Stimulated activated CD8-positive, alpha-beta memory T cell treated with anti-CD3 and anti-CD28 coated beads, Interleukin-2, amount 100 ng/mL, for 1 hour (primary cell): ENCODE measurements around the gene SMIM31.

ENCODE experiments used
- DNase-seq, 2 donors: peaks; one replicate each; pipeline ENCODE4 v3.0.0-alpha.2; 2020; ENCODE audit warnings: low read depth in 2 of 2

Gene SMIM31

DNA sequence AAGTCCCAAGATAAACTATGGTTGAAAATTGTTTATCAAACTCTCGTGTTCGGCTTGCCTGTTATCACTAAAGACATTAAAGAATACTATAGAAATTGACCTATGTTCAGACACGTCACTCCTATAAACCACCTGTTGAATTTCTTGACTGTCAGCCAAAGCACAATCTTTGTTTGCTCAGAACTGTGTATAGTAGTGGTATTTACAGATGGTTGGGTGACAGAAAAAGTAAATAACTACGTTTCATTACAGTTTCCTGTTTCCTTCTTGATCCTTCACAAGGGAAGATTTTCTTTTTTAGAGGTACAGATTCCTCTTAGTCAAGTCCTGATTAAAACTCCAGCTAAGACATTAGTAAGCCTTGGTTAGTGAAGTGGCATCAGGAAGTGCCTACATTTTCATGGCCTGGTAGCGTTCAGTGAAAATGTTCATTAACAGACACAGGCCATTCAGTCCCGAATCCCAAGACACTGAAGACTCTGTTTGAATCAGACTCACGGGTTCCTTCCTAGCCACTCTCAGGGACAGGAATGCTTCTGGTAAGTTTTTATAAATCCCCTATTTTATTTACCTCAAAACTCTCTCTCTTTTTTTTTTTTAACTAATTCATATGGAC is at the start of gene SMIM31:
TSS of gene SMIM31 (plus strand) at position 259 of the 616 bp plus-strand sequence. CDS start 16,313 bp downstream, outside the sequence.
- no peak for DNase-seq

DNA sequence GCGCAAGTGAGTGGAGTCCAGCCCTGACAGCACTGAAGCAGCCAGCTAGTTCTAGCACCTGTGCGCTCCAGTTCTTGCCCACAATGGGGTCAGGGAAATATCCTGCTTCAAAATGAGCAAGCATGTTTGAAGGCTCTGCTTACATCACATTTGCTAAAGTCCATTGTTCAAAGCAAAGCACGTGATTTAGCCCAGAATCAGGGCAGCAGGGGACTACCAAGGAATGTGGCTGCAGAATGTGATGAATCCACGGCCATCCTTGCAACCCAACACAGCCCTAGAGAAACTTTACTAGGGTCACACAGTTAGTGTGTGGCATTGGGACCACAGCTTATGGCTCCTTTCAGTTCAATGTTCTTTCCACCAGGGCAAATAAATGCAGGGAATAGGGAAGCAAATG is 47.3 kb upstream of the SMIM31 start:
- no peak for DNase-seq

- no peak for DNase-seq
These were observed 37.0 kb upstream of the SMIM31 start for GRCh38 chr4:164716901-164717300.

DNA sequence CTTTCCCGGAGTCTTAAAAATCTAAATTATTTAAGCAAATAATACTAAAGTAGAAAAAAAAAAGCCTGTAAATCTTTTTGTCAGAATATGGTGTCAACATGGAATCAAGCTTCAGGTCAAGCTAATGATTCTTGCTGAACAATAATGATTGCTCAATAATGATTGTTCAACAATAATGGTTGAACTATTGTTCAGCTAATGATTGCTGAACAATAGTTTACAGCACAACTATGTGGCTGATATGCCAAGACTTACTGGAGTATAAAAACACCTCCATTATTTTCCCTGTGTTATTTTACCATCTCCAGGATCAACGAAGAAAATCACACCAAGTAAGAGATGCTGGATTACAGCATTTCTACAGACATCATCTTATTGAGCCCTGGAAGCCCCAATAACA is 35.1 kb upstream of the SMIM31 start:
- no peak for DNase-seq

DNA sequence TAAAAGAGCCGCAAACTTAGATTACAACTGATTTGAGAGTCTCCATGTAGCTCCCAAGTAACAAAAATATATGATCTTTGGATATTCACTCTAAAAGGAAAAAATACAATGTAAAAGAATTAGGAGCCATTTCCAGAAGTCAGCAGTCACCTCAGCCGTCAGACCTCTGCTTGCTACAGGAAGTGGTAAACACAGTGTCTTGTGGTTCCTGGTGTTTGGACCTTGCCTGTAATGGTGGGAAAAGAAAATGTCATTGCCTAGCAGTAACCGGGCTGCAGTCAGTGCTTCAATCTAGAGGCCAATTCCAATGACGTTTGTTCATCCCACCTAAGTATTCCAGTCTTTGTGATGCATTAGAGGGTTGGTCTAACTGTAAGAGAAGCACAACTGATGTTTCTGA is 28.9 kb upstream of the SMIM31 start:
- DNase-seq = no peak

GRCh38 chr4:164730705-164731393 is 23.1 kb upstream of the SMIM31 start:
- no peak for DNase-seq

DNA sequence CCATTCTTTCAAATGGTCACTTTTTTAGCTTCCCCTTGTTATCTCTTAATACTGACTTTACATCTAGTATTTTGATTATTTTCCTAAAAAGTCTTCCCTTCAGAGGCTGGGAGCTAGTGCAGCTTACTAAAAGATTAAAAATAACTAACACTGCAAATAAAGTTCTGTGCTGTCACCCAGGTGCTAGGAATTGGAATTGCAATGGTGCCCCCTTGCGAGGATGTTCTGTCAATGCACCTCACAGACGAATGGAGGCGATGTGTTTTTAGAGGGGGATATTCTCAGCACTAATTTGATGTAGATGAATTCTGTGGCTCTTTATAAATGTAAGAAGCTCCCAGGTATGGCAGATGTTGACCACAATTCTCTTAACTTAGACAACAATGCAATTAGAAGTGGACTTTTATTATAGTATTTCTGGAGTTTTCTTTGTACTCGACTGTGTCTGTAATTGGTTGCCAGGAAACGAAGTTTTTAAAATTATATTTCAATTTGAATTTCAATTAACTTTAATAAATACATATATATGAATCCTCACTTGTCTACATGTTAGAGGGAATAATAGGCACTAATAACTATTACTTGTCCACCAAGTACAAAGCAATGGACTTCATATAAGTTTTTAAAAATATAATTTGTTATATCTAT is 22.0 kb upstream of the SMIM31 start:
- DNase-seq = peak; percentile 8 to 17

DNA sequence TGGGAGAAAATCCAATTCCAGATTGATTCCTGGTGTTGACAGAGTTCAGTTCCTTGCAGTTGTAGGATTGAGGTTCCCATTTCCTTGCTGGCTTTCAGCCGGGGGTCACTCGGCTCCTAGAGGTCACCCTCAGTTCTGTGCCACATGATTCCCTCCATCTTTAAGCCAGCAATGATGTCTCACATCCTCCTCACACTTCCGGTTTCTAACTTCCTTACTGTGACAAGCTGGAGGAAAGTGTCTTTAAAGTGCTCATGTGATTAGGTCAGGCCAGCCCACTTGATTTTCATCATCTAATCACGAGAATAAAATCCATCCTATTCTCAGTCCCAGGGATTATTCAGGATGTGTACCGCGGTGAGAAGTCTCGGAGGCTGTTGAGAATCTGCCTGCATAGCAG is 19.4 kb upstream of the SMIM31 start:
- no peak for DNase-seq

DNA sequence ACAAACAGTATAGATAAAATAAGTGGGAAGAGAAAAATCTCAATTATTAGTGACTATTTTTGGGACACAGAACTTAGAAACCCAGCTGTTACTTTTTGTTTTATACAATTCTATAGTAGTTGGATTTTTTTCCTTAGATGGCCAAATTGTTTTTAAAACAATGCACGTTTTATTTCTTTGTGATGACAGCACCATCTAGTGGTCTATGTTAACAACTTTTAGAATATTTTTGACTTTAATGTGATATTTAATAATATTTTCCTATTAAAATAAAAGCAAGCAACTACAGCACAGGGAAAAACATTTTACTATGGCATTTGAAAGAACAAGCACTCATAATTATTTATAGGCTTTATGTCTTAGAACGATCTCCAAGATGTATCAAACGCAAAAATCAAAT is 5.6 kb upstream of the SMIM31 start:
- DNase-seq = no peak

DNA sequence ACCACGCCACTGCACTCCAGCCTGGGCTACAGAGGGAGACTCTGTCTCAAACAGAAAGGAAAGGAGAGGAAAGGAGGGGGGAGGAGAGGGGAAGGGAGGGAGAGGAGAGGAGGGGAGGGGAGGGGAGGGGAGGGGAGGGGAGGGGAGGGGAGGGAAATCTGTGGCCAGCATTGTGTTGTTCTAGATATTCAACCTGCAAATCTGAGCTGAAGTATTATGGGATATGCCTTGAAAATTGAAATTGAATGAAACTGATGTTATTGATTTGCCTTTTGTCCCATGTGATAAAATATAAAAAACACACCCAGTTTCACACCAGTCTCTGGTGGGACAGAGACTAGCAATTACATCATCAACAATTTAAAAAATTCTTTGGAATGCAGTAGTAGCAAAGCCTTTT is 1.5 kb downstream of the SMIM31 start:
- no peak for DNase-seq

GRCh38 chr4:164756686-164757085 is 2.8 kb downstream of the SMIM31 start:
- no peak for DNase-seq

GRCh38 chr4:164761241-164761640 is 7.3 kb downstream of the SMIM31 start:
- DNase-seq = no peak

- DNase-seq = no peak
These were observed 7.9 kb downstream of the SMIM31 start for GRCh38 chr4:164761746-164762275.

DNA sequence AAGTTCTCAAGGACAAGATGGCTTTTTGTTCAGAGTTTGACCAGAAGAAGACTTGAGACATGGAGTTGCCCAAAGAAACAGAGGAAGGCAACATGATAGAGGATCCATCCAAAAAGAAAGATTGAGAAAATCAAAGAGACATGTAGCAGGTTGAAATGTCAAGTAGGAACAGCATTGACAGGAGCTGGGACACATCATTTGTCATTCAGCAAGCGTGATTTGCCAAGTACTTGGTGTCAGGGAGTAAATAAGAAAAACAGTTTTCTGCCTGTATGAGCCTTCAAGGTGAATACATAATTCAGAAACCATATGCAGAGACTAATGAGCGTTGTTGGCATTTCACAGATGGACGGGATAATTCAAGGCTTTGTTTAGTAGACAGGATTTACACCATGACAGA is 11.2 kb downstream of the SMIM31 start:
- DNase-seq = no peak

DNA sequence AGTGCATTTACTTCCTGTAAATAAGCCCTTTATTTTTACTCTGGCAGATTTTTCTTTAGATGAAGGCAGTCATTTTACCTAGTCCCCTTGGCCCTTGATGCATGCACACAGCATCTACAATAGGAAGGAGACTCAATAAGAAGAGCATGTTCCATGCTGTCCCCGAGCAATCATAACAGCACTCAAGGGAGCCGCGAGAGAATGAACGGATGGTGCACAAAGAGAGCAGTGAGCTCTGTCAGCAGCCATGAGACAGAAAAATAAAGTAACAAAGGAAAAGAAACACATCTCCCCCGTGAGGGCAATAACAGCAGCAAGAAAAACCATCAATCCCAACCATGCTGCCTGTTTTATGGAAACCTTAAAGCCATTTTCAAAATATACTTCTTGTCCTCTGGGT is 11.9 kb downstream of the SMIM31 start:
- no peak for DNase-seq

GRCh38 chr4:164768516-164768915 is 14.6 kb downstream of the SMIM31 start:
- no peak for DNase-seq

DNA sequence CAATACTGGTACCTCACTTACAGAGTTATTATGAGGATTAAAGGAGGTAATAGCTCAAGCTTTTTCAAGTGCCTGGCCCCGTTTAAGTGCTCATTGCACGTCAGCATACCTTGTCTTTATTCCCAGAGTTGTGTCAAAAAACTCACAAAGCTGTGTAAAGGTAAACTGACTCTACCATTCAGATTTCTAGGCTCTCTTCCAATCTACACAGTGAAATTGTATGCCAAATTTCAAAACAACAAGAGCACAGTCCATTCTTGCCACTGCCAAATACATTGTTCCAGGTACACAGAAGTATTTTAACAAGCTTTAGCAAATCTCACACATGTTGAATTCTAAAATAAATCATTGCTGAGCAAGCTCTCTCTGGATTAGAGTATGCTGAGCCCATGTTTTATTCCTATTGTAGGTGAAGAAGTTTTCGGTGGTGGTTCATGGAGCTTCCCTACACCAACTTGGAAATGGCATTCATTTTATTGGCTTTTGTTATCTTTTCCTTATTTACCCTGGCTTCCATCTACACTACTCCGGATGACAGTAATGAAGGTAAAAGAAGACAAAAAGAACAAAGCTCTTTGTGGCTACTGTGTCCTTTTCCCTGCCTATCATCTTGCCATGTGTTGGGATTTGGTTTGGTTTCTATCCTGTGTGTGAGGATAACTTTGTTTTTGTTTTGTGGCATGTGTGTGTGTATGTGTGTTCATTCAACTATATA is 16.2 kb downstream of the SMIM31 start:
- no peak for DNase-seq

- DNase-seq = no peak
These were observed 17.2 kb downstream of the SMIM31 start for GRCh38 chr4:164771088-164771487.

GRCh38 chr4:164772076-164772475 is 18.1 kb downstream of the SMIM31 start:
- DNase-seq = no peak

DNA sequence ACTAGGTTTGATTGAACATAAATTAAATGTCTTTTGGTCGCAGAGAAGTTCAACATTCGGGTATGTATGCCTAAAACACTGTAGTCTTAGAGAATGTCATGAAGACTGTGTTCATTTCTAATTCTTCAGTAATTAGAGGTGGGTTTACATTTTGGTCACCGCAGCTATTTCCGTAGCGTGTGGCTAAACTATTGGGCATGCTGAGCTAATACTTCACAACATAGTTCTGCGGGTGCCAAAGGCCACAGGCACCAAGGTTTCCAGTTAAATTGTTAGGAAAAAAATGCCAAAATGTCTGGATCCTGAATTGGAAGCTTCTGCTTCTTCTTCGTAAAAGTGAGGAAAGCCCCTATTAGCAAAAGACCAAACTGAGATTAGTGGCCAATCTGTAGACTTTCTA is 25.1 kb downstream of the SMIM31 start:
- DNase-seq = no peak

DNA sequence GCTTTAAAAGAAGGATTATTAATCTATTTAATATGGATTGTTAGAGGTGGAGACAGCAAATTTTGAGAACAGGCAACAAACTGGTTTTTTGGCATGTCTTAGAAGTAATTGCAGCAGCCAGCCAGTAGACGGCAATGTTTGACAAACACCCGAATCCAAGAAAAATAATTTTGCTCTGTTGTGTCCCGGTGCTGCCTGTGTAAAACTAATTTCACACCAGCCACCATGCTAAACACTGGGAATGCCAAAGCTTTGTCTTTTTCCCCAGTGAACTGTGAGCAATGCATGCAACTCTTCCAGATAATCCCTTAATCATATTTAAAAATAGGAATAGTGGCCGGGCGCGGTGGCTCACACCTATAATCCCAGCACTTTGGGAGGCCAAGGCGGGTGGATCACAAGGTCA is 25.9 kb downstream of the SMIM31 start:
- DNase-seq = peak in 1 of 2 donors; percentile 1

DNA sequence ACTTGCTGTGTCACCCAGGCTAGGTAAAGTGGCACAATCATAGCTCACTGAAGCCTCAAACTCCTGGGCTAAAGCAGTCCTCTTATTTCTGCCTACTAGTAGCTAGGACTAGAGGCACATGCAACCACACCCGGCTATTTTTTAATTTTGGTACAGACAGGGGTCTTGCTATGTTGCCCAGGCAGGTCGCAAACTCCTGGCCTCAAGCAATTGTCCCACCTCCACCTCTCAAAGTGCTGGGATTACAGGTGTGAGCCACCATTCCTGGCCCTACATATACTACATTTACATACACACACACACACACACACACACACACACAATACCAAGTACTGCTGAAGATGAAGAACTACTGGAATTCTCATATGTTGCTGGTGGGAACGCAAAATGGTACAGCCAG is 26.9 kb downstream of the SMIM31 start:
- DNase-seq = no peak
